K562 (cell line): ENCODE results near the gene ZRANB1. TPM values are rescaled to one million over a fixed set of nuclear protein-coding genes. Genes with fewer than 3 reads are reported as not detected.

Experiments
- CSDE1 ChIP-seq, 2 experiments: fragments of 450-650 bp; IDR thresholded peaks; 2 replicates each; pipeline ENCODE4 v1.6.1; 2016; ENCODE audit warnings: mild to moderate bottlenecking in 1 of 2
- REST ChIP-seq, 2 experiments: fragments of 450-650 bp; formaldehyde crosslinking in 1 of 2; IDR thresholded peaks; 2 replicates each; pipeline versions ENCODE4 v1.4.0 to v1.6.1; 2014 to 2020; ENCODE audit warnings: mild to moderate bottlenecking in 2 of 2, borderline replicate concordance in 1 of 2, low read depth in 1 of 2
- ZNF282 ChIP-seq: sonication (generic); formaldehyde crosslinking; IDR thresholded peaks from 2 replicates; pipeline ENCODE4 v1.8.1; 2023; ENCODE audit warnings: missing genetic modification reagents
- polyA plus RNA-seq, 8 experiments: library from polyadenylated mRNA; depleted of rRNA in 4 of 8; stranded (reverse) in 5 of 8; unstranded in 3 of 8; fragments of >200 nt; fragmentation: Nextera tagmentation in 2 of 8; fragmentation: Illumina TruSeq in 1 of 8; extraction: Ambion mirVana in 2 of 8; extraction: Trizol in 1 of 8; gene quantifications; 2 replicates each; pipeline versions ENCODE4 v1.2.1 to v1.2.3, GENCODE V29; 2011 to 2014; ENCODE audit warnings: inconsistent platforms in 1 of 8, missing spikeins in 1 of 8
- total RNA-seq, 7 experiments: library from RNA; depleted of rRNA in 6 of 7; stranded (reverse); fragments of >200 nt in 6 of 7; fragmentation: Illumina TruSeq in 2 of 7; extraction: Trizol in 2 of 7; gene quantifications; 2 replicates each; pipeline versions ENCODE4 v1.2.1 to v1.2.3, GENCODE V29; 2011 to 2021; ENCODE audit warnings: low replicate concordance in 1 of 7
- TF ChIP-seq, protein P1 (sequence below): fragments of 450-650 bp; IDR thresholded peaks from 2 replicates; pipeline ENCODE4 v1.6.1; 2016; ENCODE audit warnings: missing biosample characterization, missing genetic modification characterization

ZRANB1 gene
- total and polyA plus RNA-seq, 9 of the 15 experiments (the other 6 are each of a cell fraction or from before 2014, with no cell fraction given), result 0.07 to 1.1 (median 0.64) TPM

DNA sequence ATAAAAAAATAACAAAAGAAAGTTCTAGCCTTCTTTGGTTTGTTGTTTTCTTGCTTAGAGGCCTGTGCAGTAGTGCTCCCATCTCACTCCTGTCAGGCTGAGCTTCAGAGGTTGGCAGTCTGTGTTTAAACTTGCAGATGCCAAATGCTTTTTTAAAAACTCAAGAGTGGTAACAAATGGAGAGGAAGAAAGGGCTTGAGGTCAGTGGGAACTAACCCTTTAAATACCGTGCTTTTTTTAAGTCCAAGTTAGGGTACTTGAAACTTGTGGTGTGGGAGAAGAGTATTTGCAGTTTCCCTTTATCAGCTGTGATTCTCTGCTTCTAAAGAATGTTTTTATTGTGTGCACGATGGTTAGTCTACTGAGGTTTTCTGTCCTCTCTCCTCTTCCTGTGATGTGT lies 29.4 kb downstream of the ZRANB1 start (continued):
- TF ChIP-seq REST (IDR thresholded peaks at IDR 0.05; ENCODE audit: borderline replicate concordance), result no peak
- TF ChIP-seq REST (CRISPR knock-in tag; IDR thresholded peaks at IDR 0.05; ENCODE audit: low read depth), result no peak
- TF ChIP-seq ZNF282, result no peak
- TF ChIP-seq, protein P1, sequence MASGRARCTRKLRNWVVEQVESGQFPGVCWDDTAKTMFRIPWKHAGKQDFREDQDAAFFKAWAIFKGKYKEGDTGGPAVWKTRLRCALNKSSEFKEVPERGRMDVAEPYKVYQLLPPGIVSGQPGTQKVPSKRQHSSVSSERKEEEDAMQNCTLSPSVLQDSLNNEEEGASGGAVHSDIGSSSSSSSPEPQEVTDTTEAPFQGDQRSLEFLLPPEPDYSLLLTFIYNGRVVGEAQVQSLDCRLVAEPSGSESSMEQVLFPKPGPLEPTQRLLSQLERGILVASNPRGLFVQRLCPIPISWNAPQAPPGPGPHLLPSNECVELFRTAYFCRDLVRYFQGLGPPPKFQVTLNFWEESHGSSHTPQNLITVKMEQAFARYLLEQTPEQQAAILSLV (tag), result no peak
- TF ChIP-seq CSDE1 (IDR thresholded peaks at IDR 0.05), result no peak
